Measurements from ENCODE around the gene KEAP1. TPM values are rescaled to one million over a fixed set of nuclear protein-coding genes. Genes with fewer than 3 reads are reported as not detected.
A peak's percentile ranks its signal among the peaks of the same experiment; 100 is the strongest.

KEAP1 gene
- total RNA-seq, 4 donors from 2014 or later, result 66.2 to 86.9 (median 76.4) TPM

DNA sequence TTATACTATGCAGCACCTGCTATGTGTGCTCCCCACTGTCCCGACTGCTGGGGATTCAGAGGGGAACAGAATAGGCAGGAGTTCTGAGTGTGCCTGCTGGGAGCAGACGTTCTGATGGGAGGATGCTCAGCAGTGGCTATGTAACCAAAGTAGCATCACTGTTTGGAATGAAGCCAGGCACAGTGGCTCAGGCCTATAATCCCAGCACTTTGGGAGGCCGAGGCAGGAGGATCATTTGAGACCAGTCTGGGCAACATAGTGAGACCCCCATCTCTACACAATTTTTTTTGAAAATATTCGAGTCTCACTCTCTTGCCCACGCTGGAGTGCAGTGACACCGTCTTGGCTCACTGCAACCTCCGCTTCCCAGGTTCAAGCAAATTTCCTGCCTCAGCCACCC lies 46.6 kb upstream of the KEAP1 start:
- peaks cover 28 to 94% (median 52%) of the 10 kb centered on the region in 3 donors for H3K36me3 ChIP-seq
- DNase-seq, result no peak
- no peak for TF ChIP-seq POLR2A (IDR thresholded peaks at IDR 0.05)
- TF ChIP-seq, protein P1, sequence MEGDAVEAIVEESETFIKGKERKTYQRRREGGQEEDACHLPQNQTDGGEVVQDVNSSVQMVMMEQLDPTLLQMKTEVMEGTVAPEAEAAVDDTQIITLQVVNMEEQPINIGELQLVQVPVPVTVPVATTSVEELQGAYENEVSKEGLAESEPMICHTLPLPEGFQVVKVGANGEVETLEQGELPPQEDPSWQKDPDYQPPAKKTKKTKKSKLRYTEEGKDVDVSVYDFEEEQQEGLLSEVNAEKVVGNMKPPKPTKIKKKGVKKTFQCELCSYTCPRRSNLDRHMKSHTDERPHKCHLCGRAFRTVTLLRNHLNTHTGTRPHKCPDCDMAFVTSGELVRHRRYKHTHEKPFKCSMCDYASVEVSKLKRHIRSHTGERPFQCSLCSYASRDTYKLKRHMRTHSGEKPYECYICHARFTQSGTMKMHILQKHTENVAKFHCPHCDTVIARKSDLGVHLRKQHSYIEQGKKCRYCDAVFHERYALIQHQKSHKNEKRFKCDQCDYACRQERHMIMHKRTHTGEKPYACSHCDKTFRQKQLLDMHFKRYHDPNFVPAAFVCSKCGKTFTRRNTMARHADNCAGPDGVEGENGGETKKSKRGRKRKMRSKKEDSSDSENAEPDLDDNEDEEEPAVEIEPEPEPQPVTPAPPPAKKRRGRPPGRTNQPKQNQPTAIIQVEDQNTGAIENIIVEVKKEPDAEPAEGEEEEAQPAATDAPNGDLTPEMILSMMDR (IDR thresholded peaks at IDR 0.05), result no peak
- 80% methylated on average over 6 of the region's 7 CpGs for WGBS, 2 donors
- no peaks in the 10 kb centered on the region for H3K27me3 ChIP-seq
- intact Hi-C loops (cut with DNase I), result loop anchor here (5.0 kb wide), 1 partner anchor 37 kb away; no protein-coding TSS in a partner anchor
- H3K4me1 ChIP-seq, result peaks cover 31 to 70% (median 37%) of the 10 kb centered on the region in 3 donors
- no peak overlapping the region for H3K4me3 ChIP-seq
- H3K9me3 ChIP-seq, result no peaks in the 10 kb centered on the region
- H3K27ac ChIP-seq, result no peak overlapping the region

DNA sequence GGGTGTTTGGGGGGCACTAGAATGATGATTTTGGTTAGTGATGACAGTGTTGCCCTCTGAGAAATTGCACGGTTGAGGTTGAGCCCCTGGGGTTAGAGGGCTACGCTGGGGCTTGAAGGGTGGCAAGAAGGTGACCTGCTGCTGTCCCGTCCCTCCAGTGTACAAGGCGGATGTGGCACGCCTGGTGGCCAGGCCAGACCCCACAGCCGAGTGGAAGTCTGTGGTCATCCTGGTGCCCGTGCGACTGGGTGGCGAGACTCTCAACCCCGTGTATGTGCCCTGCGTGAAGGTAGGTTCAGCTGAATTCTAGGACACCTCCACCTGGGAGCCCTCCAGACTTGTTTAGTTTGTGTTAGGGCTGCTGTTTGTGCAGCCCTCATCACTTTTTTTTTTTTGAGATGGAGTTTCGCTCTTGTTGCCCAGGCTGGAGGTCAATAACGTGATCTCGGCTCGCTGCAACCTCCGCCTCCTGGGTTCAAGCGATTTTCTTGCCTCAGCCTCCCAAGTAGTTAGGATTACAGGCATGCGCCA lies 45.7 kb upstream of the KEAP1 start:
- Histone ChIP-seq H3K4me3 (no peak overlapping the region), H3K9me3 (no peaks in the 10 kb centered on the region), H3K27me3 (no peaks in the 10 kb centered on the region), H3K27ac (no peak overlapping the region), H3K4me1 (peaks cover 28 to 67% (median 31%) of the 10 kb centered on the region in 3 donors), H3K36me3 (peaks cover 28 to 85% (median 48%) of the 10 kb centered on the region in 3 donors)
- 94 to 95% methylated on average over 16 to 18 of the region's 18 CpGs for WGBS, 2 donors
- intact Hi-C loops (cut with DNase I), result no loop called here
- no peak for DNase-seq
- no peak for TF ChIP-seq POLR2A (IDR thresholded peaks at IDR 0.05)
- TF ChIP-seq, protein P1 (IDR thresholded peaks at IDR 0.05), result no peak

DNA sequence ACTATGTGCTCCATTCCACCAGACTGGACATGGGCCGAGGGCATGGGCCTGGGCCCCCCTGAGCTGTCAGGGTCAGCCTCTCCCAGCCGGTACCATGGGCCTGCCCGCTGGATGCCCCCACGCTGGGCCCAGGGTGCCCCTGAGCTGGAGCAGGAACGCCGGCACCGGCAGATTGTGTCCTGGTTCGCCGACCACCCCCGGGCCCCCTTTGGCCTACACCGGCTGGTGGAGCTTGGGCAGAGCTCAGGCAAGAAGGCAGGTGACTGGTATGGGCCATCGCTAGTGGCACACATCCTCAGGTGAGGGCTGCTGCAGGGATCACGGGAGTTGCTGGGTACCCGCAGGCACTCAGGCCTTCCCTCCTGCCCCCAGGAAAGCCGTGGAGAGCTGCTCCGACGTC lies 43.7 kb upstream of the KEAP1 start:
- H3K4me3 ChIP-seq, result no peak overlapping the region
- H3K27me3 ChIP-seq, result no peaks in the 10 kb centered on the region
- peaks cover 17 to 54% (median 20%) of the 10 kb centered on the region in 3 donors for H3K4me1 ChIP-seq
- no peak for TF ChIP-seq POLR2A (IDR thresholded peaks at IDR 0.05)
- TF ChIP-seq, protein P1 (IDR thresholded peaks at IDR 0.05), result no peak
- DNase-seq, result no peak
- no peaks in the 10 kb centered on the region for H3K9me3 ChIP-seq
- H3K36me3 ChIP-seq, result peaks cover 17 to 66% (median 30%) of the 10 kb centered on the region in 3 donors
- whole genome bisulfite sequencing, 2 donors, result 80 to 98% methylated on average over 1 to 7 of the region's 17 CpGs
- intact Hi-C loops (cut with DNase I), result no loop called here
- H3K27ac ChIP-seq, result no peak overlapping the region

DNA sequence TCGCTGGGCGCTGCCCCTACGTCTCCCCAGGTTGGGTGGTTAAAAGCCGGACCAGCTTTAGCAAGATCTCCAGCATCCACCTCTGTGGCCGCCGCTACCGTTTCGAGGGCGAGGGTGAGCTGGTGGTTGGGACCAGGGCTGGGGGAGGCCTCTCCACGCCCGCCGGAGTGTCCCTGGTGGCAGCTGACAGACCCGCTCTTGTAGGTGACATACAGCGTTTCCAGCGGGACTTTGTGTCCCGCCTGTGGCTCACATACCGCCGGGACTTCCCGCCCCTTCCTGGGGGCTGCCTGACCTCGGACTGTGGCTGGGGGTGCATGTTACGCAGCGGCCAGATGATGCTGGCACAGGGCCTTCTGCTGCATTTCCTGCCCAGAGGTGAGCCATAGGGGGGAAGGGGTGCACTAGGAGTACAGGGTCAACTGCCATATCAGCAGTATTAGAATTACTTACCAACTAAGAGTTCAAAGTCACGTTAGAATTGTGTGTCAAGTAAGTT lies 41.6 kb upstream of the KEAP1 start:
- Histone ChIP-seq H3K36me3 (peaks cover 6 to 45% (median 20%) of the 10 kb centered on the region in 3 donors), H3K9me3 (no peaks in the 10 kb centered on the region), H3K4me1 (peaks cover 17 to 52% (median 20%) of the 10 kb centered on the region in 3 donors), H3K4me3 (peak overlapping the region; percentile 82 to 96 (median 91)), H3K27me3 (no peaks in the 10 kb centered on the region), H3K27ac (peak overlapping the region; percentile 86 to 98 (median 96))
- 0 to 49% methylated on average over 1 to 14 of the region's 23 CpGs for WGBS, 2 donors
- DNase-seq, result no peak
- intact Hi-C loops (cut with DNase I), result no loop called here
- TF ChIP-seq POLR2A (IDR thresholded peaks at IDR 0.05), result no peak
- TF ChIP-seq, protein P1 (IDR thresholded peaks at IDR 0.05), result no peak

DNA sequence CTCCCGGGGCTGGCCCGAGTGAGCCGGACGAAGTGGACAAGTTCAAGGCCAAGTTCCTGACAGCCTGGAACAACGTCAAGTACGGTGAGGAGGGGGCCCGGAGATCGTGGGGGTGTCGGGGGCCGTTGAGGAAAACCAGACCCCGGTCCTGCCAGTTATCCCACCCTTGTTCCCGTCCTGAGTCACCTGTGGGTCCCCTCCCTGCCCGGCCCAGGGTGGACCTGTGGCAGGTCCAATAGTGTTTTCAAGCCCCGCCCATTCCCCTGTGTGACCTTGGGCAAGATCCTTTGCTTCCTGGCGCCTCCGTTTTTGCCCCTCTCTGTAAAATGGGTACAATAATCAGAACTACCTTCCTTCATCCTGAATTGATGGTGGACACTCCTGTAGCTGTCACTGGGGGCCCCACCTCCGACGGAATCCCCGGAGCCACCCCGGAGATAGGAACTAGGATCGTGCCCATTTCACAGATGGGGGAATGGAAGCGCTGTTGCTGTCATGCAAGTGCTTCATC lies 41.1 kb upstream of the KEAP1 start:
- no peak for DNase-seq
- Histone ChIP-seq H3K27me3 (peaks cover 0 to 2% (median 0%) of the 10 kb centered on the region in 4 donors), H3K4me1 (peaks cover 17 to 47% (median 20%) of the 10 kb centered on the region in 3 donors), H3K36me3 (peaks cover 1 to 40% (median 17%) of the 10 kb centered on the region in 3 donors), H3K27ac (peak overlapping the region; percentile 86 to 98 (median 96)), H3K4me3 (peak overlapping the region; percentile 82 to 96 (median 91)), H3K9me3 (no peaks in the 10 kb centered on the region)
- intact Hi-C loops (cut with DNase I), result no loop called here
- 8 to 20% methylated on average over 8 to 13 of the region's 22 CpGs for WGBS, 2 donors
- no peak for TF ChIP-seq POLR2A (IDR thresholded peaks at IDR 0.05)
- TF ChIP-seq, protein P1 (IDR thresholded peaks at IDR 0.05), result no peak

Measured in esophagus squamous epithelium (tissue), 5 donors.